Trophoblast cell (in vitro differentiated cells and primary cell): ENCODE measurements around the gene TMEM258.
A peak's percentile ranks its signal among the peaks of the same experiment; 100 is the strongest.

ENCODE experiments used
- DNase-seq, 2 donors: peaks; one replicate each; pipeline ENCODE4 v3.0.0-alpha.2; 2016
- H2AFZ ChIP-seq: 2 replicates; pipeline ENCODE4 v1.6.1; 2013; ENCODE audit warnings: low read length, moderate library complexity, mild to moderate bottlenecking; ENCODE audit not compliant: insufficient read depth, poor library complexity
- H2AK5ac ChIP-seq: 2 replicates; pipeline ENCODE4 v1.6.1; 2013; ENCODE audit warnings: mild to moderate bottlenecking, low read length
- H2BK120ac ChIP-seq: 2 replicates; pipeline ENCODE4 v1.6.1; 2013; ENCODE audit warnings: low read length, mild to moderate bottlenecking, moderate library complexity; ENCODE audit not compliant: insufficient read depth, poor library complexity
- H2BK12ac ChIP-seq: 2 replicates; pipeline ENCODE4 v1.6.1; 2013; ENCODE audit warnings: mild to moderate bottlenecking, low read length, moderate library complexity
- H2BK5ac ChIP-seq: 2 replicates; pipeline ENCODE4 v1.6.1; 2013; ENCODE audit warnings: low read length, low read depth, moderate library complexity, mild to moderate bottlenecking; ENCODE audit not compliant: poor library complexity
- H3K14ac ChIP-seq: 2 replicates; pipeline ENCODE4 v1.6.1; 2013; ENCODE audit warnings: mild to moderate bottlenecking, low read length
- H3K18ac ChIP-seq: 2 replicates; pipeline ENCODE4 v1.6.1; 2013; ENCODE audit warnings: mild to moderate bottlenecking, low read length
- H3K23ac ChIP-seq: 2 replicates; pipeline ENCODE4 v1.6.1; 2013; ENCODE audit warnings: low read length
- H3K27ac ChIP-seq: 2 replicates; pipeline ENCODE4 v1.5.1; 2013; ENCODE audit warnings: low read depth, mild to moderate bottlenecking, inconsistent platforms, low read length, moderate library complexity
- H3K27me3 ChIP-seq: 2 replicates; pipeline ENCODE4 v1.6.1; 2013; ENCODE audit warnings: inconsistent platforms, mild to moderate bottlenecking, low read length, moderate library complexity; ENCODE audit not compliant: insufficient read depth
- H3K36me3 ChIP-seq, 2 experiments: 1 replicate in 1 of 2; 2 replicates in 1 of 2; pipeline ENCODE4 v1.6.1; 2013; ENCODE audit warnings: low read length in 2 of 2, mild to moderate bottlenecking in 2 of 2, moderate library complexity in 1 of 2; ENCODE audit not compliant: insufficient read depth in 2 of 2, control insufficient read depth in 1 of 2
- H3K4ac ChIP-seq: 2 replicates; pipeline ENCODE4 v1.6.1; 2013; ENCODE audit warnings: low read depth, mild to moderate bottlenecking, low read length, moderate library complexity
- H3K4me1 ChIP-seq, 2 experiments: 1 replicate in 1 of 2; 2 replicates in 1 of 2; pipeline ENCODE4 v1.6.1; 2013; ENCODE audit warnings: low read length in 2 of 2, mild to moderate bottlenecking in 2 of 2, moderate library complexity in 1 of 2; ENCODE audit not compliant: insufficient read depth in 2 of 2, control insufficient read depth in 1 of 2
- H3K4me2 ChIP-seq: 2 replicates; pipeline ENCODE4 v1.6.1; 2013; ENCODE audit warnings: inconsistent platforms, mild to moderate bottlenecking, low read length, moderate library complexity
- H3K4me3 ChIP-seq: 2 replicates; pipeline ENCODE4 v1.5.1; 2013; ENCODE audit warnings: mild to moderate bottlenecking, low read depth, low read length, inconsistent platforms
- H3K79me1 ChIP-seq: one replicate; pipeline ENCODE4 v1.6.1; 2013; ENCODE audit warnings: low read length
- H3K79me2 ChIP-seq: 2 replicates; pipeline ENCODE4 v1.6.1; 2013; ENCODE audit warnings: low read length, mild to moderate bottlenecking; ENCODE audit not compliant: control insufficient read depth, insufficient read depth, poor library complexity
- H3K9ac ChIP-seq: 2 replicates; pipeline ENCODE4 v1.6.1; 2013; ENCODE audit warnings: mild to moderate bottlenecking, low read length
- H3K9me3 ChIP-seq: 2 replicates; pipeline ENCODE4 v1.6.1; 2013; ENCODE audit warnings: low read depth, mild to moderate bottlenecking, control low read depth, inconsistent platforms, low read length; ENCODE audit not compliant: insufficient read depth
- H4K12ac ChIP-seq: 2 replicates; pipeline ENCODE4 v1.6.1; 2013; ENCODE audit warnings: low read depth, mild to moderate bottlenecking, low read length, moderate library complexity
- H4K8ac ChIP-seq: 2 replicates; pipeline ENCODE4 v1.6.1; 2013; ENCODE audit warnings: low read depth, mild to moderate bottlenecking, low read length, moderate library complexity
- H4K91ac ChIP-seq: one replicate; pipeline ENCODE4 v1.6.1; 2013; ENCODE audit warnings: low read depth, mild to moderate bottlenecking, low read length, moderate library complexity
- WGBS: extraction: QIAGEN DNeasy Blood & Tissue Kit; methylation state at CpG from one replicate; pipeline ENCODE4 v1.1.7; 2013; ENCODE audit warnings: missing lambda C conversion rate; ENCODE audit not compliant: insufficient read length, insufficient coverage; ENCODE audit errors: extremely low coverage; 5-methylcytosine and 5-hydroxymethylcytosine counted together

The TMEM258 gene

GRCh38 chr11:61775106-61775505 is 17.3 kb downstream of the TMEM258 start:
- Histone ChIP-seq H2BK120ac (no peak overlapping the region), H3K4me1 (peaks cover 23 to 29% of the 10 kb centered on the region in 2 experiments), H2AK5ac (no peak overlapping the region), H3K4ac (no peak overlapping the region), H4K12ac (no peak overlapping the region), H3K27me3 (no peaks in the 10 kb centered on the region), H3K9ac (no peak overlapping the region), H3K14ac (no peak overlapping the region), H2AFZ (no peak overlapping the region), H3K9me3 (peaks cover 2% of the 10 kb centered on the region), H4K91ac (peak overlapping the region; percentile 21), H2BK5ac (no peak overlapping the region), H3K4me3 (no peak overlapping the region), H2BK12ac (no peak overlapping the region), H3K23ac (no peak overlapping the region), H3K36me3 (peaks cover 11 to 15% of the 10 kb centered on the region in 2 experiments), H3K27ac (no peak overlapping the region), H3K4me2 (no peak overlapping the region), H3K18ac (no peak overlapping the region), H3K79me1 (peaks cover 22% of the 10 kb centered on the region), H4K8ac (no peak overlapping the region), H3K79me2 (peaks cover 6% of the 10 kb centered on the region)
- no CpG with 5 or more reads among the region's 6 CpGs for WGBS
- no peak for DNase-seq

GRCh38 chr11:61774411-61774810 is 18.0 kb downstream of the TMEM258 start:
- no peak overlapping the region for H4K8ac ChIP-seq
- no CpG with 5 or more reads among the region's 12 CpGs for WGBS

GRCh38 chr11:61773809-61774208 is 18.6 kb downstream of the TMEM258 start:
- H3K18ac ChIP-seq: peak overlapping the region; percentile 4
- H3K9me3 ChIP-seq: no peaks in the 10 kb centered on the region
- H3K4me1 ChIP-seq: peaks cover 30 to 39% of the 10 kb centered on the region in 2 experiments
- DNase-seq: no peak
- no peak overlapping the region for H3K27ac ChIP-seq
- H3K4me3 ChIP-seq: no peak overlapping the region
- H3K23ac ChIP-seq: no peak overlapping the region
- H2BK5ac ChIP-seq: peak overlapping the region; percentile 58
- H3K4ac ChIP-seq: no peak overlapping the region
- H3K9ac ChIP-seq: no peak overlapping the region
- peak overlapping the region; percentile 14 for H2BK120ac ChIP-seq
- no peak overlapping the region for H4K12ac ChIP-seq
- no peak overlapping the region for H2AFZ ChIP-seq
- peak overlapping the region; percentile 16 for H2BK12ac ChIP-seq
- peak overlapping the region; percentile 34 for H4K8ac ChIP-seq
- H3K36me3 ChIP-seq: peaks cover 8 to 10% of the 10 kb centered on the region in 2 experiments
- no CpG with 5 or more reads among the region's 18 CpGs for WGBS
- peak overlapping the region; percentile 40 for H4K91ac ChIP-seq
- H3K79me1 ChIP-seq: peaks cover 22% of the 10 kb centered on the region
- peaks cover 6% of the 10 kb centered on the region for H3K79me2 ChIP-seq
- peak overlapping the region; percentile 37 for H3K4me2 ChIP-seq
- peak overlapping the region; percentile 11 for H3K14ac ChIP-seq
- H3K27me3 ChIP-seq: no peaks in the 10 kb centered on the region
- H2AK5ac ChIP-seq: peak overlapping the region; percentile 4

More at GRCh38 chr11:61774411-61774810, 18.0 kb downstream of the TMEM258 start:
- peaks cover 6% of the 10 kb centered on the region for H3K79me2 ChIP-seq
- H3K36me3 ChIP-seq: peaks cover 9 to 10% of the 10 kb centered on the region in 2 experiments
- no peak overlapping the region for H3K4me3 ChIP-seq
- H2BK12ac ChIP-seq: no peak overlapping the region
- peak overlapping the region; percentile 12 for H2AK5ac ChIP-seq
- no peak overlapping the region for H4K91ac ChIP-seq
- H3K4me2 ChIP-seq: no peak overlapping the region
- no peak overlapping the region for H2BK120ac ChIP-seq
- no peak overlapping the region for H4K12ac ChIP-seq
- H3K9me3 ChIP-seq: no peaks in the 10 kb centered on the region
- no peak overlapping the region for H3K14ac ChIP-seq
- H3K79me1 ChIP-seq: peaks cover 22% of the 10 kb centered on the region
- H3K4ac ChIP-seq: no peak overlapping the region
- no peak overlapping the region for H2BK5ac ChIP-seq
- no peak overlapping the region for H3K27ac ChIP-seq
- H3K23ac ChIP-seq: no peak overlapping the region
- H3K4me1 ChIP-seq: peaks cover 25 to 35% of the 10 kb centered on the region in 2 experiments
- no peak overlapping the region for H2AFZ ChIP-seq
- no peak for DNase-seq
- no peaks in the 10 kb centered on the region for H3K27me3 ChIP-seq
- H3K18ac ChIP-seq: no peak overlapping the region
- no peak overlapping the region for H3K9ac ChIP-seq

- H4K91ac ChIP-seq: peak overlapping the region; percentile 40
- no peaks in the 10 kb centered on the region for H3K9me3 ChIP-seq
- no peak overlapping the region for H3K9ac ChIP-seq
- DNase-seq: no peak
- H3K18ac ChIP-seq: no peak overlapping the region
- no peak overlapping the region for H2AFZ ChIP-seq
- no peak overlapping the region for H4K12ac ChIP-seq
- H3K79me1 ChIP-seq: peaks cover 22% of the 10 kb centered on the region
- H2BK12ac ChIP-seq: peak overlapping the region; percentile 16
- H3K27ac ChIP-seq: no peak overlapping the region
- no peak overlapping the region for H2AK5ac ChIP-seq
- H3K14ac ChIP-seq: no peak overlapping the region
- WGBS: no CpG with 5 or more reads among the region's 10 CpGs
- H3K36me3 ChIP-seq: peaks cover 6 to 7% of the 10 kb centered on the region in 2 experiments
- no peak overlapping the region for H3K4ac ChIP-seq
- H4K8ac ChIP-seq: no peak overlapping the region
- H2BK120ac ChIP-seq: peak overlapping the region; percentile 14
- H3K4me1 ChIP-seq: peaks cover 30 to 41% of the 10 kb centered on the region in 2 experiments
- peaks cover 6% of the 10 kb centered on the region for H3K79me2 ChIP-seq
- H3K23ac ChIP-seq: no peak overlapping the region
- no peaks in the 10 kb centered on the region for H3K27me3 ChIP-seq
- no peak overlapping the region for H3K4me3 ChIP-seq
- peak overlapping the region; percentile 37 for H3K4me2 ChIP-seq
- H2BK5ac ChIP-seq: peak overlapping the region; percentile 58
Measured at GRCh38 chr11:61773356-61773755, 19.0 kb downstream of the TMEM258 start.
